ENCODE results near the gene WDR87. TPM values are rescaled to one million over a fixed set of nuclear protein-coding genes. Genes with fewer than 3 reads are reported as not detected.

WDR87 gene
- polyA plus RNA-seq, 2 of the 4 experiments (the other 2 are of a cell fraction) = not detected

- H3K4me3 ChIP-seq = peak overlapping the region; percentile 51
- H3K27ac ChIP-seq = peak overlapping the region; percentile 88 to 95
- ChIA-PET CTCF (interaction anchor here (0.6 to 5.2 kb wide), 38 partner anchors 8 to 1822 kb away, joined by 3 to 57 read pairs (median 5); partner anchors contain the start of genes CATSPERG, SIPA1L3 and WDR87), POLR2A (interaction anchor here (0.6 to 4.2 kb wide), 25 partner anchors 8 to 1902 kb away, joined by 3 to 57 read pairs (median 4); partner anchors contain the start of genes DYRK1B, SIPA1L3 and WDR87)
- ATAC-seq = peak; percentile 72 to 86
- FAIRE-seq = peak; percentile 100
- WGBS (ENCODE audit: missing lambda C conversion rate) = under 1% methylated on average over 29 of the region's 30 CpGs
- DNase-seq (ENCODE audit: low read depth in 1 of 2, low spot score in 1 of 2) = peak; percentile 96 to 97
- H3K9me3 ChIP-seq = peaks cover 29% of the 10 kb centered on the region
- peaks cover 61% of the 10 kb centered on the region for H3K4me1 ChIP-seq
- H3K4me2 ChIP-seq = peak overlapping the region; percentile 95
- TF ChIP-seq MAZ (IDR thresholded peaks at IDR 0.05; ENCODE audit: borderline replicate concordance, low read depth, low read length) = no peak
- TF ChIP-seq MAX (IDR thresholded peaks at IDR 0.05) = peak; percentile 99
- peak; percentile 68 for TF ChIP-seq RFX5 (IDR thresholded peaks at IDR 0.05)
- peak; percentile 44; the same call in 1 of the 2 replicates for TF ChIP-seq ZNF302 (CRISPR knock-in tag; IDR thresholded peaks at IDR 0.05)
- no peak for TF ChIP-seq HDAC2 (IDR thresholded peaks at IDR 0.05)
- TF ChIP-seq NR3C1 (IDR thresholded peaks at IDR 0.05) = no peak
- no peak for TF ChIP-seq PBX3 (IDR thresholded peaks at IDR 0.05)
- TF ChIP-seq FOSB (CRISPR knock-in tag; IDR thresholded peaks at IDR 0.05) = 0 out of 2 replicates have a peak, but pooled peaks have one; percentile 44
- peak; percentile 46 for TF ChIP-seq CHD2 (IDR thresholded peaks at IDR 0.05; ENCODE audit: low read length, partially characterized antibody)
- TF ChIP-seq ZC3H11A (IDR thresholded peaks at IDR 0.05) = no peak
- no peak for TF ChIP-seq RNF2 (IDR thresholded peaks at IDR 0.05; ENCODE audit: borderline replicate concordance, low read depth)
- TF ChIP-seq HES2 (IDR thresholded peaks at IDR 0.05) = no peak
- no peak for TF ChIP-seq REST (IDR thresholded peaks at IDR 0.05)
- TF ChIP-seq BCL3 (IDR thresholded peaks at IDR 0.05) = peak; percentile 78
- TF ChIP-seq FOSL2 (IDR thresholded peaks at IDR 0.05) = no peak
- peak; percentile 82 for TF ChIP-seq FOSL2 (CRISPR knock-in tag; IDR thresholded peaks at IDR 0.05)
- no peak for TF ChIP-seq HOXB13 (CRISPR knock-in tag; IDR thresholded peaks at IDR 0.05; ENCODE audit: low read depth)
- TF ChIP-seq ZFP36 (IDR thresholded peaks at IDR 0.05; ENCODE audit: borderline replicate concordance, partially characterized antibody) = peak; percentile 23
- TF ChIP-seq CHD4 (IDR thresholded peaks at IDR 0.05; ENCODE audit: borderline replicate concordance) = no peak
- TF ChIP-seq JUN (IDR thresholded peaks at IDR 0.05) = peak; percentile 82 to 85
- no peak for TF ChIP-seq HOXA7 (CRISPR knock-in tag; IDR thresholded peaks at IDR 0.05)
- peak; percentile 51 for TF ChIP-seq SMC3 (IDR thresholded peaks at IDR 0.05)
- peak; percentile 89 for TF ChIP-seq USF2 (IDR thresholded peaks at IDR 0.05)
- 0 out of 2 replicates have a peak, but pooled peaks have one; percentile 15 for TF ChIP-seq FOXS1 (CRISPR knock-in tag; IDR thresholded peaks at IDR 0.05)
- no peak for TF ChIP-seq KDM1A (IDR thresholded peaks at IDR 0.05; ENCODE audit: low read depth)
- TF ChIP-seq CTCF (IDR thresholded peaks at IDR 0.05) = no peak
- TF ChIP-seq KDM5A (IDR thresholded peaks at IDR 0.05) = no peak
- peak; percentile 94 for TF ChIP-seq EHF (CRISPR knock-in tag; IDR thresholded peaks at IDR 0.05)
- no peak for TF ChIP-seq ESRRA (IDR thresholded peaks at IDR 0.05; ENCODE audit: borderline replicate concordance, low read length)
- no peak for TF ChIP-seq SREBF2 (IDR thresholded peaks at IDR 0.05)
- 0 out of 2 replicates have a peak, but pooled peaks have one; percentile 27 for TF ChIP-seq PHF8 (IDR thresholded peaks at IDR 0.05; ENCODE audit: borderline replicate concordance, low read depth)
- peak; percentile 31 for TF ChIP-seq TFCP2L1 (CRISPR knock-in tag; IDR thresholded peaks at IDR 0.05)
Measured at GRCh38 chr19:37931881-37932655, 25.7 kb upstream of the WDR87 start.
